CD14-positive monocyte (primary cell): ENCODE measurements around the gene EVA1B. TPM values are rescaled to one million over a fixed set of nuclear protein-coding genes. Genes with fewer than 3 reads are reported as not detected.

ENCODE experiments used
- DNase-seq, 3 donors: peaks; one replicate each; pipeline ENCODE4 v3.0.0-alpha.2; 2011 to 2022
- H2AFZ ChIP-seq: 2 replicates; pipeline ENCODE4 v1.6.0; 2012; ENCODE audit warnings: mild to moderate bottlenecking, low read depth, low read length, inconsistent platforms; ENCODE audit not compliant: insufficient read depth, poor library complexity, severe bottlenecking
- H3K27ac ChIP-seq, 2 donors: 1 replicate in 1 of 2; 2 replicates in 1 of 2; pipeline ENCODE4 v1.5.1; 2012 to 2013; ENCODE audit warnings: low read length in 2 of 2, control low read depth in 1 of 2, inconsistent platforms in 1 of 2, low read depth in 1 of 2, mild to moderate bottlenecking in 1 of 2
- H3K27me3 ChIP-seq, 2 donors: one replicate each; pipeline versions ENCODE4 v1.6.0 to v1.6.1; 2011 to 2013; ENCODE audit warnings: low read length in 2 of 2; ENCODE audit not compliant: control insufficient read depth in 2 of 2, insufficient read depth in 2 of 2
- H3K36me3 ChIP-seq, 2 donors: replicated peaks in 1 of 2; 1 replicate in 1 of 2; 2 replicates in 1 of 2; pipeline versions ENCODE4 v1.5.1 to v1.6.1; 2012 to 2013; ENCODE audit warnings: low read length in 2 of 2, control low read depth in 1 of 2, inconsistent platforms in 1 of 2, mild to moderate bottlenecking in 1 of 2; ENCODE audit not compliant: insufficient read depth in 2 of 2, control insufficient read depth in 1 of 2
- H3K4me1 ChIP-seq, 2 donors: 1 replicate in 1 of 2; 2 replicates in 1 of 2; pipeline versions ENCODE4 v1.5.1 to v1.6.1; 2012 to 2013; ENCODE audit warnings: low read length in 2 of 2, control low read depth in 1 of 2, inconsistent platforms in 1 of 2, mild to moderate bottlenecking in 1 of 2, moderate library complexity in 1 of 2; ENCODE audit not compliant: insufficient read depth in 2 of 2, control insufficient read depth in 1 of 2
- H3K4me2 ChIP-seq: replicated peaks from 2 replicates; pipeline ENCODE3; 2012; ENCODE audit warnings: low read length, moderate library complexity, mild to moderate bottlenecking; ENCODE audit not compliant: poor library complexity, severe bottlenecking; ENCODE audit errors: extremely low read depth
- H3K4me3 ChIP-seq, 3 experiments: fragments of 200-600 bp in 1 of 3; sonication (generic) in 1 of 3; replicated peaks in 1 of 3; 1 replicate in 2 of 3; 2 replicates in 1 of 3; pipeline ENCODE4 v1.5.1; 2011 to 2013; ENCODE audit warnings: low read length in 3 of 3, mild to moderate bottlenecking in 3 of 3, control low read depth in 2 of 3, low read depth in 2 of 3, inconsistent platforms in 1 of 3, moderate library complexity in 1 of 3
- H3K79me2 ChIP-seq: 2 replicates; pipeline ENCODE4 v1.6.0; 2012; ENCODE audit warnings: mild to moderate bottlenecking, control low read depth, inconsistent platforms, low read length, moderate library complexity; ENCODE audit not compliant: insufficient read depth
- H3K9ac ChIP-seq: 2 replicates; pipeline ENCODE4 v1.6.0; 2017; ENCODE audit warnings: low read length, mild to moderate bottlenecking; ENCODE audit not compliant: insufficient read depth, poor library complexity, severe bottlenecking
- H3K9me3 ChIP-seq, 2 donors: replicated peaks in 1 of 2; 1 replicate in 1 of 2; 2 replicates in 1 of 2; pipeline versions ENCODE4 v1.5.1 to v1.6.1; 2012 to 2013; ENCODE audit warnings: low read length in 2 of 2, control low read depth in 1 of 2; ENCODE audit not compliant: control insufficient read depth in 1 of 2, insufficient read depth in 1 of 2
- H4K20me1 ChIP-seq: 2 replicates; pipeline ENCODE4 v1.6.0; 2012; ENCODE audit warnings: mild to moderate bottlenecking, low read length, control low read depth, moderate library complexity; ENCODE audit not compliant: insufficient read depth
- H3K27ac Mint-ChIP-seq, 7 donors: one replicate each; pipeline ENCODE4 v1.8.0; 2020; ENCODE audit warnings: mild to moderate bottlenecking in 7 of 7, mixed read lengths in 7 of 7, moderate library complexity in 6 of 7, inconsistent platforms in 2 of 7
- H3K27me3 Mint-ChIP-seq, 3 donors: one replicate each; pipeline ENCODE4 v1.8.0; 2021 to 2022; ENCODE audit warnings: low read depth in 3 of 3, mild to moderate bottlenecking in 3 of 3, mixed read lengths in 3 of 3, moderate library complexity in 3 of 3, inconsistent platforms in 1 of 3
- H3K36me3 Mint-ChIP-seq, 2 donors: one replicate each; pipeline ENCODE4 v1.8.0; 2020; ENCODE audit warnings: mixed read lengths in 2 of 2, inconsistent platforms in 1 of 2, mild to moderate bottlenecking in 1 of 2
- H3K4me1 Mint-ChIP-seq: one replicate; pipeline ENCODE4 v1.8.0; 2020; ENCODE audit warnings: mild to moderate bottlenecking, mixed read lengths
- H3K4me3 Mint-ChIP-seq, 2 donors: one replicate each; pipeline ENCODE4 v1.8.0; 2020; ENCODE audit warnings: mild to moderate bottlenecking in 2 of 2, mixed read lengths in 2 of 2, moderate library complexity in 1 of 2
- H3K9me3 Mint-ChIP-seq, 7 donors: one replicate each; pipeline ENCODE4 v1.8.0; 2020 to 2022; ENCODE audit warnings: mixed read lengths in 7 of 7, mild to moderate bottlenecking in 6 of 7, moderate library complexity in 6 of 7, inconsistent platforms in 2 of 7
- WGBS: methylation state at CpG from one replicate; pipeline ENCODE4 v1.1.5; 2013; ENCODE audit warnings: missing lambda C conversion rate; ENCODE audit not compliant: insufficient coverage; 5-methylcytosine and 5-hydroxymethylcytosine counted together
- intact Hi-C, 2 donors: fragments of 100-400 bp; cut with micrococcal nuclease; formaldehyde crosslinking; loops; one replicate each; pipeline versions ENCODE4 v1.15.0 to v1.15.1; 2023
- polyA plus RNA-seq, 3 donors: library from polyadenylated mRNA; depleted of rRNA in 1 of 3; unstranded in 2 of 3; stranded (reverse) in 1 of 3; fragments of 300-500 nt in 2 of 3; fragments of >200 nt in 1 of 3; fragmentation: Illumina TruSeq in 2 of 3; gene quantifications; 1 replicate in 2 of 3; 2 replicates in 1 of 3; pipeline ENCODE4 v1.2.3, GENCODE V29; 2012 to 2021
- TF ChIP-seq, protein P1 (sequence below): fragments of 200-600 bp; IDR thresholded peaks from one replicate; pipeline ENCODE4 v1.8.0; 2022; ENCODE audit warnings: antibody characterized with exemption, mild to moderate bottlenecking

Gene EVA1B
- polyA plus RNA-seq, 3 donors: 13.7 to 19.1 (median 16.6) TPM

DNA sequence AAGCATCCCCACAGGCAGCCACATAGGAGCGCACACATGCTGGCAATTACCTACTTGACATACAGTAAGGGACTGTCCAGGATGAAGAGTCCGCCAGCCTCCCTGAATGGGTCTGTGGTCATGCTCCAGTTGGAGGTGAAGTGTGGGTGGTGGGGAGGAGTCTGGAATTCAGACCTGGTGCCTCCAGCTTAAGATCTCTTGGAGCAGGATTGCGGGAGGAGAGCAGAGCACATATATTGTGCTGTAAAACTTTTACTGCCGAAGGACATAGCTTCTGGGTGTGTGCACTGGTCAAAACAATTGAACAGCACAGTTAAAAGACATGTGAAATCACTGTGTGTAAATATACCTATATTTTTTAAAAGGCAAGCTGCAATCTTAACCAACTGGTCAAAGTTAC, 44.4 kb upstream of the EVA1B start:
- Histone ChIP-seq H3K27ac (peak overlapping the region in 1 of 2 donors; percentile 86), H3K4me3 (no peak overlapping the region), H2AFZ (no peak overlapping the region), H3K9me3 (no peaks in the 10 kb centered on the region), H3K36me3 (peaks cover 0 to 27% of the 10 kb centered on the region in 2 donors), H3K9ac (no peak overlapping the region), H4K20me1 (peaks cover 37% of the 10 kb centered on the region), H3K27me3 (no peaks in the 10 kb centered on the region), H3K4me2 (no peak overlapping the region), H3K4me1 (peaks cover 64 to 68% of the 10 kb centered on the region in 2 donors), H3K79me2 (peaks cover 64% of the 10 kb centered on the region)
- H3K27ac Mint-ChIP-seq: peak overlapping the region in 6 of 7 donors; percentile 73 to 96 (median 91)
- no peak overlapping the region for H3K4me3 Mint-ChIP-seq
- H3K9me3 Mint-ChIP-seq: peaks cover 0 to 1% (median 0%) of the 10 kb centered on the region in 7 donors
- no peak for DNase-seq
- intact Hi-C loops: loop anchor here in 1 of 2 donors (2.0 kb wide), 1 partner anchor 17 kb away; no protein-coding TSS in a partner anchor
- H3K36me3 Mint-ChIP-seq: peaks cover 31 to 38% of the 10 kb centered on the region in 2 donors
- no peaks in the 10 kb centered on the region for H3K27me3 Mint-ChIP-seq
- TF ChIP-seq, protein P1, sequence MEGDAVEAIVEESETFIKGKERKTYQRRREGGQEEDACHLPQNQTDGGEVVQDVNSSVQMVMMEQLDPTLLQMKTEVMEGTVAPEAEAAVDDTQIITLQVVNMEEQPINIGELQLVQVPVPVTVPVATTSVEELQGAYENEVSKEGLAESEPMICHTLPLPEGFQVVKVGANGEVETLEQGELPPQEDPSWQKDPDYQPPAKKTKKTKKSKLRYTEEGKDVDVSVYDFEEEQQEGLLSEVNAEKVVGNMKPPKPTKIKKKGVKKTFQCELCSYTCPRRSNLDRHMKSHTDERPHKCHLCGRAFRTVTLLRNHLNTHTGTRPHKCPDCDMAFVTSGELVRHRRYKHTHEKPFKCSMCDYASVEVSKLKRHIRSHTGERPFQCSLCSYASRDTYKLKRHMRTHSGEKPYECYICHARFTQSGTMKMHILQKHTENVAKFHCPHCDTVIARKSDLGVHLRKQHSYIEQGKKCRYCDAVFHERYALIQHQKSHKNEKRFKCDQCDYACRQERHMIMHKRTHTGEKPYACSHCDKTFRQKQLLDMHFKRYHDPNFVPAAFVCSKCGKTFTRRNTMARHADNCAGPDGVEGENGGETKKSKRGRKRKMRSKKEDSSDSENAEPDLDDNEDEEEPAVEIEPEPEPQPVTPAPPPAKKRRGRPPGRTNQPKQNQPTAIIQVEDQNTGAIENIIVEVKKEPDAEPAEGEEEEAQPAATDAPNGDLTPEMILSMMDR: no peak
- peaks cover 62% of the 10 kb centered on the region for H3K4me1 Mint-ChIP-seq
- WGBS: 100% methylated on average over 2 of the region's 4 CpGs

DNA sequence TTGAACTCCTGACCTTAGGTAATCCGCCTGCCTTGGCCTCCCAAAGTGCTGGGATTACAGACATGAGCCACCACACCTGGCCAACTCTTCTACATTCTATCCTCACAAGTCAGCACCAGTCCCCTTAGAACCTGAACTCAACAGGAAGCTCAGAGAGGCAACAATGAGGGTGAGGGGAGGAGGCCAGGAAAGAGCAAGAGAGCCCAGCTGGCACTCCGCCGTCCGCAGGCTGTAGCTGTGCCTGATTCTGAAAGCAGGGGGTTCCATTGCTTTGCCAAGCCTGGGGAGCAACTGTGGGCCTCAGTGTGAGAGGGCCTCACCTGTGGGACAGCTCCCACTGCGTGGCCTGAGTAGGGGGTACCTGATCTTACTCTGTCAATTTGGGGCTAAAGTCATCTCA, 43.6 kb upstream of the EVA1B start:
- no peak overlapping the region for H3K4me3 ChIP-seq
- Mint-ChIP-seq H3K4me3 (no peak overlapping the region), H3K4me1 (peaks cover 54% of the 10 kb centered on the region), H3K36me3 (peaks cover 34 to 41% of the 10 kb centered on the region in 2 donors), H3K27me3 (no peaks in the 10 kb centered on the region), H3K27ac (peak overlapping the region; percentile 91 to 96 (median 93)), H3K9me3 (peaks cover 0 to 1% (median 0%) of the 10 kb centered on the region in 7 donors)
- intact Hi-C loops: no loop called here
- H3K79me2 ChIP-seq: peaks cover 61% of the 10 kb centered on the region
- no peaks in the 10 kb centered on the region for H3K27me3 ChIP-seq
- TF ChIP-seq, protein P1: no peak
- H3K9me3 ChIP-seq: no peaks in the 10 kb centered on the region
- DNase-seq: no peak
- WGBS: 59% methylated on average over 3 of the region's 5 CpGs
- H3K9ac ChIP-seq: no peak overlapping the region
- peaks cover 44% of the 10 kb centered on the region for H4K20me1 ChIP-seq
- no peak overlapping the region for H3K4me2 ChIP-seq
- peaks cover 57 to 61% of the 10 kb centered on the region in 2 donors for H3K4me1 ChIP-seq
- H2AFZ ChIP-seq: no peak overlapping the region
- H3K27ac ChIP-seq: peak overlapping the region; percentile 62 to 86
- H3K36me3 ChIP-seq: peaks cover 6 to 31% of the 10 kb centered on the region in 2 donors
